Brain microvascular endothelial cell (primary cell): ENCODE measurements around the gene GID4.

ENCODE experiments used
- DNase-seq: peaks from one replicate; pipeline ENCODE4 v3.0.0-alpha.2; 2020
- H3K27ac ChIP-seq: fragments of 250-450 bp; sonication (Bioruptor Pico); 2 replicates; pipeline ENCODE4 v1.5.1; 2020; ENCODE audit warnings: mild to moderate bottlenecking, moderate library complexity
- H3K27me3 ChIP-seq: fragments of 250-450 bp; sonication (Bioruptor Pico); replicated peaks from 2 replicates; pipeline ENCODE4 v1.5.1; 2020; ENCODE audit warnings: mild to moderate bottlenecking
- H3K36me3 ChIP-seq: fragments of 250-450 bp; sonication (Bioruptor Pico); replicated peaks from 2 replicates; pipeline ENCODE4 v1.5.1; 2020; ENCODE audit warnings: mild to moderate bottlenecking
- H3K4me3 ChIP-seq: 2 replicates; pipeline ENCODE4 v1.5.1; 2011; ENCODE audit warnings: low read depth, mild to moderate bottlenecking, control low read depth, low read length, moderate library complexity
- in situ Hi-C: cut with HindIII; loops from 2 replicates; pipeline ENCODE4 v1.10.0; 2017; ENCODE audit warnings: low sequenced_read_pairs, low pct_ligation_motif_present
- TF ChIP-seq, protein P1 (sequence below): IDR thresholded peaks from 2 replicates; pipeline ENCODE4 v1.5.1; 2011; ENCODE audit warnings: low read depth, mild to moderate bottlenecking, moderate library complexity, low read length, control low read depth, inconsistent platforms; ENCODE audit errors: missing control alignments

Gene GID4

GRCh38 chr17:18099516-18099915 is 60.3 kb downstream of the GID4 start:
- Histone ChIP-seq H3K27me3 (no peaks in the 10 kb centered on the region), H3K4me3 (no peak overlapping the region), H3K27ac (no peak overlapping the region), H3K36me3 (peaks cover 46% of the 10 kb centered on the region)
- in situ Hi-C loops, result no loop called here
- TF ChIP-seq, protein P1, sequence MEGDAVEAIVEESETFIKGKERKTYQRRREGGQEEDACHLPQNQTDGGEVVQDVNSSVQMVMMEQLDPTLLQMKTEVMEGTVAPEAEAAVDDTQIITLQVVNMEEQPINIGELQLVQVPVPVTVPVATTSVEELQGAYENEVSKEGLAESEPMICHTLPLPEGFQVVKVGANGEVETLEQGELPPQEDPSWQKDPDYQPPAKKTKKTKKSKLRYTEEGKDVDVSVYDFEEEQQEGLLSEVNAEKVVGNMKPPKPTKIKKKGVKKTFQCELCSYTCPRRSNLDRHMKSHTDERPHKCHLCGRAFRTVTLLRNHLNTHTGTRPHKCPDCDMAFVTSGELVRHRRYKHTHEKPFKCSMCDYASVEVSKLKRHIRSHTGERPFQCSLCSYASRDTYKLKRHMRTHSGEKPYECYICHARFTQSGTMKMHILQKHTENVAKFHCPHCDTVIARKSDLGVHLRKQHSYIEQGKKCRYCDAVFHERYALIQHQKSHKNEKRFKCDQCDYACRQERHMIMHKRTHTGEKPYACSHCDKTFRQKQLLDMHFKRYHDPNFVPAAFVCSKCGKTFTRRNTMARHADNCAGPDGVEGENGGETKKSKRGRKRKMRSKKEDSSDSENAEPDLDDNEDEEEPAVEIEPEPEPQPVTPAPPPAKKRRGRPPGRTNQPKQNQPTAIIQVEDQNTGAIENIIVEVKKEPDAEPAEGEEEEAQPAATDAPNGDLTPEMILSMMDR, result no peak
- DNase-seq, result no peak

GRCh38 chr17:18100616-18101015 is 61.4 kb downstream of the GID4 start:
- peaks cover 45% of the 10 kb centered on the region for H3K36me3 ChIP-seq
- in situ Hi-C loops, result no loop called here
- DNase-seq, result no peak
- H3K27ac ChIP-seq, result no peak overlapping the region
- no peak overlapping the region for H3K4me3 ChIP-seq
- TF ChIP-seq, protein P1, result no peak
- H3K27me3 ChIP-seq, result no peaks in the 10 kb centered on the region

DNA sequence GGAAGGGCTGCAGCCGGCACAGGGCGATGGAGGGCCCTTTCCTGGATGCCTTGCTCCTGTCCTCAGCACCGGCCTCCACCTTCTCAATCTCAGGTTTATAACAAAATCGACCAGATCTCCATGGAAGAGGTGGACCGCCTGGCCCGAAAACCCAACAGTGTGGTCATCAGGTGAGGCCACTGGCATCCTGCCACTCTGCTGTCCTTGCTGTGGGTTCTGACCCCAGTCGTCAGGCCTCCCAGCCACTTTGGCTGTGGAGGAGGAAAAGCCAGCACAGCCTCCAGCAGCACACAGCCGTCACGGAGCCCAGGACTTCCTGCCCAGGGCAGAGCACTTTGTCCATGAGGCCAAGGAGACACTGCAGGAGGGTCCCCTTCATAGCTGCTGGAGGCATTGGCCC is 62.6 kb downstream of the GID4 start:
- in situ Hi-C loops, result no loop called here
- no peak for DNase-seq
- Histone ChIP-seq H3K4me3 (no peak overlapping the region), H3K36me3 (peaks cover 40% of the 10 kb centered on the region), H3K27me3 (no peaks in the 10 kb centered on the region), H3K27ac (no peak overlapping the region)
- TF ChIP-seq, protein P1, result no peak

DNA sequence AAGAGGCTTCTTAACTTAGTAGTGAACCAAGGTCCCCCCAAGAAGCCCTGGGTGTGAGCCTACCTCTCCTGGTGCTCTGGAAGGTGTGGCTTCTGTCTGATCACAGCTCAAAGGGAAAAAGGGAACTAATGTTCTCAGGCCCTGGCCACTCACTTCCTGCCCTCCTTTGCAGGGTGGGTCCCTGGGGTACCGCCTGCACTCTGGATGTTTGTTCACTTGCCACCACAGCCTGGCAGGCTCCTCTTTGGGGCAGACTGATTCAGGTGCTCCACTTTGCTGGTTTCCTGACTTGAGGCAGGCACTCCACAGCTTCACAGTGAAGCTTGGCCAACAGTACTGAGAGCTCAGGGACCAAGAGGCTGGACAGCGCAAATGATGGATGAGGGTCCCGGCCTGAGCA is 63.4 kb downstream of the GID4 start:
- Histone ChIP-seq H3K27ac (no peak overlapping the region), H3K4me3 (no peak overlapping the region), H3K27me3 (no peaks in the 10 kb centered on the region), H3K36me3 (peaks cover 40% of the 10 kb centered on the region)
- in situ Hi-C loops, result no loop called here
- DNase-seq, result no peak
- TF ChIP-seq, protein P1, result no peak

GRCh38 chr17:18105027-18105426 is 65.8 kb downstream of the GID4 start:
- in situ Hi-C loops, result no loop called here
- no peak overlapping the region for H3K27ac ChIP-seq
- no peak for DNase-seq
- peaks cover 18% of the 10 kb centered on the region for H3K36me3 ChIP-seq
- H3K4me3 ChIP-seq, result no peak overlapping the region
- TF ChIP-seq, protein P1, result no peak
- no peaks in the 10 kb centered on the region for H3K27me3 ChIP-seq

DNA sequence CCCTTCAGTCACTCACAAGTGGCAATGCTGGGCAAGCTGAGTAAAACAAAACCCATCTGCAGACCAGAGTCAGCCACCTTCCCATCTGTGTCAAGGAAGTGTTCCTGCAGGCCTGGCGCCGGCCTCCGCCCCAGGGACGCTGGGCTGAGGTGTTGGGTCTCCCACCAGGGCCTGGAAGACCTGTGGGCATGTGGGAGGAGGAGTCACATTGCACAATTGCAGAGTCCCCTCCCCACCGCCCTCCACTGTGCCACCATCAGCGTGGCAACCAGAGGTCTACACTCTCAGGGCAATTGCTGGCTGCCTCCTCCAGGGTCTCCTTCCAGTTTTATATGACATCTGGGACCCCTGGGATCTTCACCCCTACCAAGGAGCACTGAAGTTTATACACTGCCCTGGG is 66.4 kb downstream of the GID4 start:
- DNase-seq, result no peak
- Histone ChIP-seq H3K27ac (no peak overlapping the region), H3K4me3 (no peak overlapping the region), H3K27me3 (no peaks in the 10 kb centered on the region), H3K36me3 (peaks cover 12% of the 10 kb centered on the region)
- TF ChIP-seq, protein P1, result no peak
- in situ Hi-C loops, result no loop called here
